Natural killer cell treated with Interleukin-12 subunit alpha and Interleukin-12 subunit beta and Interleukin-15 and Interleukin-18, amount 100 ng/mL, for 72 hours (primary cell): ENCODE data around the gene APBA2. TPM values are rescaled to one million over a fixed set of nuclear protein-coding genes. Genes with fewer than 3 reads are reported as not detected.

ENCODE experiments used
- ATAC-seq, 2 donors: fragments of 150-1000 bp; cut with Tn5 transposase in 1 of 2; sonication (Bioruptor Pico), chemical (Tn5 transposase) in 1 of 2; 2 replicates each; pipeline ENCODE4 v1.10.0; 2021
- DNase-seq: peaks from one replicate; pipeline ENCODE4 v3.0.0; 2022; ENCODE audit warnings: low spot score
- H3K27ac Mint-ChIP-seq, 2 donors: 1 replicate in 1 of 2; 2 replicates in 1 of 2; pipeline ENCODE4 v1.8.0; 2022; ENCODE audit warnings: mixed read lengths in 2 of 2, mild to moderate bottlenecking in 1 of 2, moderate library complexity in 1 of 2
- H3K27me3 Mint-ChIP-seq, 2 donors: 1 replicate in 1 of 2; 2 replicates in 1 of 2; pipeline ENCODE4 v1.8.0; 2022; ENCODE audit warnings: mixed read lengths in 2 of 2
- H3K36me3 Mint-ChIP-seq: one replicate; pipeline ENCODE4 v1.8.0; 2022; ENCODE audit warnings: mixed read lengths
- H3K4me1 Mint-ChIP-seq, 2 donors: 1 replicate in 1 of 2; 2 replicates in 1 of 2; pipeline ENCODE4 v1.8.0; 2022; ENCODE audit warnings: low read depth in 2 of 2, mixed read lengths in 2 of 2, mild to moderate bottlenecking in 1 of 2
- H3K4me3 Mint-ChIP-seq: one replicate; pipeline ENCODE4 v1.8.0; 2022; ENCODE audit warnings: mixed read lengths
- H3K9me3 Mint-ChIP-seq: 2 replicates; pipeline ENCODE4 v1.8.0; 2022; ENCODE audit warnings: mixed read lengths
- total RNA-seq, 2 donors: library from RNA; stranded (reverse); gene quantifications; one replicate each; pipeline ENCODE4 v1.2.3, GENCODE V29; 2022

Gene APBA2
- total RNA-seq, 2 donors from 2014 or later: 6.0 to 19.4 TPM

DNA sequence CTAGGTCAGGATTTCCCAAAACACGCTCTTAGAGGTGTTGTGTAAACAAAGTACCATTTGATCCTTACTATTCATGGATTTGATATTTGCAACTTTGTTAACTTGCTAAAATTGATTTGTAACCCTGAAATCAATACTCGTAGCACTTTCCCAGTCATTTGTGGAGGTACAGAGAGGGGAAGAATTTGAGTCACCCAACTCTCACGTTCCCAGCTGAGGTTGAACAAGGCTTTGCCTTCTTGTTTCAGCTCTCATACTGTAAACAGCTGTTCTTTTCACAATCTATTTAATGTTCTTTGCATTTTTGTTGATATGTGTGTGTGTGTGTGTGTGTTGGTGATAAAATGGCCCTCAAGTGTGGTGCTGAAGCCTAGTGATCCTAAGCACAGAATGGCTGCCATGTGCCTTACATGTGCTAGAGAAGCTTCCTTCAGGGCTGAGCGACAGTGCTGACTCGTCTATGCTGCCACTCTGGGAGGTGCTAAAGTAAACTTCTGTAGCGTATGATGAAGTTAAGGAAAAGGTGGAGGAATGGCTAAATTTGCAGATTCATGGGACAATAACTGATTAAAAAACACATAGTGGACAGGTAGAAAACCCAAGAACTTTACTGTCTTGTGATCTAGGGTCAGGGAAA, 173.2 kb downstream of the APBA2 start:
- H3K27me3 Mint-ChIP-seq: no peaks in the 10 kb centered on the region
- no peak overlapping the region for H3K4me3 Mint-ChIP-seq
- H3K4me1 Mint-ChIP-seq: peaks cover 40 to 44% of the 10 kb centered on the region in 2 donors
- no peak overlapping the region for H3K27ac Mint-ChIP-seq
- DNase-seq (no peak), ATAC-seq (peak in 1 of 2 donors; percentile 46)
- H3K9me3 Mint-ChIP-seq: no peaks in the 10 kb centered on the region
- no peaks in the 10 kb centered on the region for H3K36me3 Mint-ChIP-seq

DNA sequence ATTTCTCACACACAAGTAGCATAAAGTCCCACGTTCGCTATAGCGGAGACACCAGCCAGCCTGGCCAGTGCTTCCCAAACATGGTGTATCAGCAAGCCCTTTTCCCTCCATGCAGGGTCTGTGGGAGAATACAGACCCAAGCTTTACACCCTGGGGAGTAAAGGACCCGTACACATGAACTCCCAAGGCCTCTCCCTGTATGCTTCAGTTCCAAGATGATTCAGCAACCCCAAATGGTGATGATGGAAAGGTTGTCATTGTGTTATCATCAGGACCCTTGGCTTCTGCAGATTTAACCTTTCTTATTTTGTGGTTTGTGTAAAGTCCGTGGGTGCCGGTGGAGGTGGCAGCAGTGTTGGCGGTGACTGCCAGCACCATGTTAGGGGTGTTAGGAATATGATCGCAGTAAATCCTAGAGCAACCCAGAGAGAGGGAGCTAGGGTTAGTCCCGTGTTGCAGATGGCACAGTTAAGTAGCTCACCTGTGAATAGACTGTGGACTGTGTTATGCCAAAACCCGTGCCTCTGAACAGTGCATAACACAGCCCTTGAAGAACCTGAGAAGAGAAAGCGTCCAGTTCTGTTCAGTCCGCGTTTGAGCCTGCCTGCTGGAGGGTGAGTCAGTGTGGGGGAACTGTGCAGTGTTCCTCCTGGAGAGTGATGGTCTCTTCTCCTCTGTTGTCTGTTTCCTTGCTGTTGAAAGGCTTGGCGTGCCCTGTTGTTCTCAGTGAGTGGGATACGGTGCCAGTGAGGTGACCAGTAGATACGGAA, 174.3 kb downstream of the APBA2 start:
- H3K4me3 Mint-ChIP-seq: no peak overlapping the region
- no peaks in the 10 kb centered on the region for H3K36me3 Mint-ChIP-seq
- peaks cover 43 to 55% of the 10 kb centered on the region in 2 donors for H3K4me1 Mint-ChIP-seq
- peak overlapping the region in 1 of 2 donors; percentile 80 for H3K27ac Mint-ChIP-seq
- no peaks in the 10 kb centered on the region for H3K27me3 Mint-ChIP-seq
- ATAC-seq: no peak
- H3K9me3 Mint-ChIP-seq: no peaks in the 10 kb centered on the region
- no peak for DNase-seq

DNA sequence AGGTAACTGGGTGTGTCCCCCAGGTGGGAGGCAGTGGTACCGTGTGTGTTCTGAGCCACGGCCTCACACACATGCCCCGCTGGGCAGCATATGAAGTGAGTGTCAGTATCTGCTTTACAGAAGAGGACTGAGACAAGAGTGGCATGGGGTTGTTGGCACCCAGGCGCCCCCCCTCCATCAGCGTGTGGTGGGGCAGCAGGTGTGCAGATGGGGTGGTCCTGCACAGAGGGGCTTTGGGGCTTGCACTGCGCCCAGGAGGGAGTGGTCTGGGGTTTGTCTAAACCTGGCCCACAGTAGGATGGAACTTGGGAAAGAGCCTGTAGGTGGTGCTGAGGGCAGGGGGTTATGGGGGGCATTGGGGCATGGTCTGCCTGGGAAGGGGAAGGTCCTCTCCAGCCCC, 176.0 kb downstream of the APBA2 start:
- no peak overlapping the region for H3K27ac Mint-ChIP-seq
- no peaks in the 10 kb centered on the region for H3K27me3 Mint-ChIP-seq
- ATAC-seq (no peak), DNase-seq (no peak)
- H3K4me1 Mint-ChIP-seq: peaks cover 50 to 61% of the 10 kb centered on the region in 2 donors
- H3K4me3 Mint-ChIP-seq: no peak overlapping the region
- H3K36me3 Mint-ChIP-seq: no peaks in the 10 kb centered on the region
- no peaks in the 10 kb centered on the region for H3K9me3 Mint-ChIP-seq

DNA sequence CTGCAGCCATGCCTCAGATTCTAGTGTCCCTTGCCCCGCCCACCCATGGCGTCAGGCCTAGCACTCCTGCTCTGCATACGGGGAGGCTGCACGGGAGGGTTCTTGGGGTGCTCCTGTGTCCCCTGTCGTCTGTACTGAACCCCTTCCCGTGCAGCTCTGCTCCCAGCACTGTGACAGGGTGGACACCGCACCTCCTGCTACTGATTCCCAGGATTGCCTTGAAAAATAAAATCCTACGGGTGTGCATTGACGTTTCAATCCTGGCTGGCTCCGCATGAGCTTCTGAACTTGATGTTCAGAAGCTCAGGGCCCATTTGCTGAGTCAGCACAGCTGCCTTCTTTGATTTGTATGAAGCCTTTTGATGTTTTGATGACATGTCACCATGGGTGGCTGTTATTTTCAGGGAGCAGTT, 176.4 kb downstream of the APBA2 start:
- Mint-ChIP-seq H3K27me3 (no peaks in the 10 kb centered on the region), H3K27ac (no peak overlapping the region), H3K36me3 (no peaks in the 10 kb centered on the region), H3K9me3 (no peaks in the 10 kb centered on the region), H3K4me1 (peaks cover 54 to 63% of the 10 kb centered on the region in 2 donors), H3K4me3 (no peak overlapping the region)
- DNase-seq (no peak), ATAC-seq (no peak)

DNA sequence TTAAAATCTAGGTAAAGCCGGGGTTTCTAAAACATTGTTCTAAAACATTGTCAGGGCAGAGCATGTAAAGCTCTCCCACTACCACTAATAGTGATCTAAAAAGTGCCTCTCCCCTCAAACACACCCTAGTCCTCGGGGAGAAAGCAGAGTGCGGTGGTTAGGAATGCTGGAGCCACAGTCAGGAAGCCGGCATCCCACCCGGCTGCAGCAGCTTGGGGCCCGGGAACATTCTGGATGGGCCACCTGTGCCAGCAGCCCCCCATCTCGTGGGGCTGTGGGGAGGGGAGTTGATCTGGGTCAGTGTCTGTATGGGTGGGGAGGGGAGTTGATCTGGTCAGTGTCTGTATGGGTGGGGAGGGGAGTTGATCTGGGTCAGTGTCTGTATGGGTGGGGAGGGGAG, 176.9 kb downstream of the APBA2 start:
- Mint-ChIP-seq H3K4me1 (peaks cover 52 to 62% of the 10 kb centered on the region in 2 donors), H3K27ac (no peak overlapping the region), H3K27me3 (no peaks in the 10 kb centered on the region), H3K4me3 (no peak overlapping the region), H3K36me3 (no peaks in the 10 kb centered on the region), H3K9me3 (no peaks in the 10 kb centered on the region)
- DNase-seq (no peak), ATAC-seq (no peak)

DNA sequence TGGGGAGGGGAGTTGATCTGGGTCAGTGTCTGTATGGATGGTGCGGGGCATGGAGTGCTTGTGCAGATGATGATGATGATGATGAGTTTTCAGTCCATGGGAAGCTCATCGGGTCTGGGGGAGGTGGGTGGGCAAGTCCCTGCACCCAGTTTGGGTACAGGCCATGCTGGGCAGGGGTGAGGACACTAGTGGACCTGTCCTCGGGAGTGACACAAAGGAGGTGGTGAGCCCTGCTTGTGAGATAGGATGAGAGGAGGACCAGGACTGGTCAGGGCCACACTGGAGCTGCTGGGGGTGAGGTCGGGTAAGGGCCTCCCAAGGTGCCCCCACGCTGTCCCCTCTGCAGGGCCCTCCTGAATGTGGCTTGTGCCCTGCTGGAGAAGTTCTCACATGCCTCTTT, 177.9 kb downstream of the APBA2 start:
- H3K27ac Mint-ChIP-seq: peak overlapping the region in 1 of 2 donors; percentile 86
- no peaks in the 10 kb centered on the region for H3K27me3 Mint-ChIP-seq
- no peaks in the 10 kb centered on the region for H3K36me3 Mint-ChIP-seq
- H3K4me1 Mint-ChIP-seq: peaks cover 43 to 59% of the 10 kb centered on the region in 2 donors
- DNase-seq (no peak), ATAC-seq (no peak)
- H3K4me3 Mint-ChIP-seq: no peak overlapping the region
- no peaks in the 10 kb centered on the region for H3K9me3 Mint-ChIP-seq

DNA sequence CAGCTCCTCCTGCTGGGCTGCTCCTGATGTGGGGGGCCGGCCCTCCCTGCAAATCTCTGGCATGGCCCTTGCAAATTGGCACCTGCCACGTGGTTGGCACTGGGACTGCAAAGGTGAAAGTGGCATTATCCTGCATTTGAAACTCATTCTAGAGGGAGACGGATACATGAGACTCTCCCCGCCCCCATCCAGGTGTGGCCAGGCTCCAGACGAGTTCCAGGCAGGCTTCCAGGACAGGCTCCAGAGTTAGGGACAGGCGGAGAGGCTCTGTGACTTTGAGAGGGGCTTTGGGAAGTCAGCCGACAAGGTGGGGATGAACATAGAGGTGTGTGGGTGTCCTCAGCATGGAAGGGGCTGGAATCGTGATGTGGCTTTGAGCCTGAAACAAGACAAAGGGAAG, 178.5 kb downstream of the APBA2 start:
- Mint-ChIP-seq H3K9me3 (peaks cover 4% of the 10 kb centered on the region), H3K4me1 (peaks cover 38 to 58% of the 10 kb centered on the region in 2 donors), H3K27me3 (no peaks in the 10 kb centered on the region), H3K36me3 (no peaks in the 10 kb centered on the region), H3K4me3 (no peak overlapping the region), H3K27ac (peak overlapping the region in 1 of 2 donors; percentile 86)
- no peak for ATAC-seq
- no peak for DNase-seq

DNA sequence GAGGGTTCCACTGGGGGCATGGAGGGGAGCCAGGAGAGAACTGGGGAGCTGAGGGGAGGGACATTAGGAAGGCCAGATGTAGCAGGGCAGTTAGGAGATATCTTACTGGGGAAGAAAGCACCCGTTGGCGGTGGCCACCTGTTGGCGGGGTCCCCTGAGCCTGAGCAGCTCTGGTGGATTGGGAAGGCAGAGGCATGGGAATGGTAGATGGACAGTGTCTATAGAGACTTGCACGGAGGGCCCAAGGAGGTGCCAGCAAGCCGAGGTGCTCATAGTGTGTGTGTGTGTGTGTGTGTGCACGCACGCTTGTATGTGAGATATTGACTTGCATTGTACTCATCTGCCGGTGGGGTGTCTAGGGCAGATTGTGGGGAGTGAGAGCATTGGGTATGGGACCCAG, 179.0 kb downstream of the APBA2 start:
- peak overlapping the region; percentile 26 to 86 for H3K27ac Mint-ChIP-seq
- DNase-seq (no peak), ATAC-seq (no peak)
- peaks cover 37 to 58% of the 10 kb centered on the region in 2 donors for H3K4me1 Mint-ChIP-seq
- no peaks in the 10 kb centered on the region for H3K27me3 Mint-ChIP-seq
- H3K9me3 Mint-ChIP-seq: peaks cover 4% of the 10 kb centered on the region
- no peaks in the 10 kb centered on the region for H3K36me3 Mint-ChIP-seq
- H3K4me3 Mint-ChIP-seq: no peak overlapping the region

DNA sequence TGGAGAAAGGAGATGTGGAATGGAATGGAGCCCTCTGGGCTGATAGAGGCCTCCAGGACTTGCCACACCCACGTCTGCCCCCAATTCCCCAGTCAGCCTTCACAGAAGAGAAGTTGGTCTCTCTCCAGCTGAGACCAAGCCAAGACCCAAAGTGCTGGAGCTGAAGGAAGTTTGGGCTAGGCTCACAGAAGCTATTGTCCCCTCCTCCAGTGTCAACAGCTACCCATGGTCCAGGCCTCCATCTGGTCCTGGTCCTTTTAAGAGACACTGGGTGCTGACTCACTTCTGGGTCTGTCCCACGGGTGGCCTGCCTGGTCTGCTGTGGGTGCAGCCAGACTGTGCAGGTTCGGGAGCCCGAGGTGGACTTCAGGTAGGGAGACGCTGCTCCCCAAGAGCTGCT, 179.8 kb downstream of the APBA2 start:
- ATAC-seq: no peak
- peaks cover 29 to 51% of the 10 kb centered on the region in 2 donors for H3K4me1 Mint-ChIP-seq
- peaks cover 4% of the 10 kb centered on the region for H3K9me3 Mint-ChIP-seq
- no peaks in the 10 kb centered on the region for H3K36me3 Mint-ChIP-seq
- H3K4me3 Mint-ChIP-seq: peak overlapping the region; percentile 17
- H3K27me3 Mint-ChIP-seq: no peaks in the 10 kb centered on the region
- peak overlapping the region; percentile 68 to 86 for H3K27ac Mint-ChIP-seq
- no peak for DNase-seq

DNA sequence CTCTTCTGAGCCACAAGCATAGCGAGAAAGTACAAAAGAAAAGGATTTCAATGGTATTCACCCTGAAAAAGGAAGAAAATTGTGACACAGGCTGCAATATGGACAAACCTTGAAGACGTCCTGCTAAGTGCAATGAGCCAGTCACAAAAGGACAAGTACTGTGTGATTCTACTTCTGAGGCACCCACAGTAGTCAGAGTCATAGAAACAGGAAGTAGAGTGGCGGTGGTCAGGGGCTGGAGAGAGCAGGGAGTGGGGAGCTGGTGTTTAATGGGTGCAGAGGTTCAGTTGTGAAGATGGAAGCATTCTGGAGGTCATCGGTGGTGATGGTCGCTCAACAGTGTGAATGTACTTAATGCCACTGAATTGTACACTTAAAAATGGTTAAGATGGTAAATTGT, 180.5 kb downstream of the APBA2 start:
- H3K4me3 Mint-ChIP-seq: peak overlapping the region; percentile 56
- DNase-seq (no peak), ATAC-seq (peak; percentile 67 to 74)
- H3K9me3 Mint-ChIP-seq: peaks cover 4% of the 10 kb centered on the region
- peak overlapping the region; percentile 68 to 86 for H3K27ac Mint-ChIP-seq
- no peaks in the 10 kb centered on the region for H3K36me3 Mint-ChIP-seq
- peaks cover 28 to 50% of the 10 kb centered on the region in 2 donors for H3K4me1 Mint-ChIP-seq
- H3K27me3 Mint-ChIP-seq: no peaks in the 10 kb centered on the region

DNA sequence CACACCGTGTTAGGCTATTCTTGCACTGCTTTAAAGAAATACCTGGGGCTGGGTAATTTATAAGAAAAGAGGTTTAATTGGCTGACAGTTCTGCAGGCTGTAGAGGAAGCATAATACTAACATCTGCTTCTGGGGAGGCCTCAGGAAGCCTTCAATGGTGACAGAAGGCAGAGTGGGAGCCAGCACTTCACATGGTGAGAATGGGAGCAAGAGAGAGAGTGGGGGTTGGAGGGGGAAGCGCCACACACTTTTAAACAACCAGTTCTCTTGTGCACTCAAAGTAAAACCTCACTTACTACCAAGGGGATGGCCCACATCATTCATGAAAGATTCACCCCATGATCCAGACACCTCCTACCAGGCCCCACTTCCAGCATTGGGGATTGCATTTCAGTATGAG, 181.1 kb downstream of the APBA2 start:
- H3K36me3 Mint-ChIP-seq: no peaks in the 10 kb centered on the region
- no peak overlapping the region for H3K4me3 Mint-ChIP-seq
- ATAC-seq (peak in 1 of 2 donors; percentile 65), DNase-seq (no peak)
- peaks cover 24 to 45% of the 10 kb centered on the region in 2 donors for H3K4me1 Mint-ChIP-seq
- H3K9me3 Mint-ChIP-seq: peaks cover 4% of the 10 kb centered on the region
- H3K27ac Mint-ChIP-seq: peak overlapping the region; percentile 68 to 86
- H3K27me3 Mint-ChIP-seq: no peaks in the 10 kb centered on the region

DNA sequence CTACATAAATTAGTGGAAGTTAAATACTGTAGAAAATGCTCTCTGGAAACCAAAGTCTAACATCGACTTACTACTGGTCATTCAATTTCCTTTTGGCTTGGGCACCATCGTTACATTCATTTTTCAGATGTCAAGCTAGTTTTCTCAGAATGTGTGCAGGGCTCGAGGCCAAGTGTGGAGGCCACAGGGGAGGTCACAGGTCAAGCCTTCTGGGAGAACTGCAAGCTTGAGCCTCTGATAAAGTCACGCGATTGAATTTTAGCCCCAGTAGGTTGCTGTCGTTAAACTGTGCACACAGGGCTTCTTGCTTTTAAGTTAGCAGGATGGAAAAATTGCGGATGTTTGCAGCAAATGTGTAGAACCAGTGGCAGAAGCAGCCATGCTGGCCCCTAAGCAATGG, 182.2 kb downstream of the APBA2 start:
- Mint-ChIP-seq H3K4me3 (no peak overlapping the region), H3K36me3 (no peaks in the 10 kb centered on the region), H3K27ac (peak overlapping the region in 1 of 2 donors; percentile 86), H3K27me3 (no peaks in the 10 kb centered on the region), H3K9me3 (peaks cover 4% of the 10 kb centered on the region), H3K4me1 (peaks cover 24 to 42% of the 10 kb centered on the region in 2 donors)
- DNase-seq: no peak
- ATAC-seq: no peak

DNA sequence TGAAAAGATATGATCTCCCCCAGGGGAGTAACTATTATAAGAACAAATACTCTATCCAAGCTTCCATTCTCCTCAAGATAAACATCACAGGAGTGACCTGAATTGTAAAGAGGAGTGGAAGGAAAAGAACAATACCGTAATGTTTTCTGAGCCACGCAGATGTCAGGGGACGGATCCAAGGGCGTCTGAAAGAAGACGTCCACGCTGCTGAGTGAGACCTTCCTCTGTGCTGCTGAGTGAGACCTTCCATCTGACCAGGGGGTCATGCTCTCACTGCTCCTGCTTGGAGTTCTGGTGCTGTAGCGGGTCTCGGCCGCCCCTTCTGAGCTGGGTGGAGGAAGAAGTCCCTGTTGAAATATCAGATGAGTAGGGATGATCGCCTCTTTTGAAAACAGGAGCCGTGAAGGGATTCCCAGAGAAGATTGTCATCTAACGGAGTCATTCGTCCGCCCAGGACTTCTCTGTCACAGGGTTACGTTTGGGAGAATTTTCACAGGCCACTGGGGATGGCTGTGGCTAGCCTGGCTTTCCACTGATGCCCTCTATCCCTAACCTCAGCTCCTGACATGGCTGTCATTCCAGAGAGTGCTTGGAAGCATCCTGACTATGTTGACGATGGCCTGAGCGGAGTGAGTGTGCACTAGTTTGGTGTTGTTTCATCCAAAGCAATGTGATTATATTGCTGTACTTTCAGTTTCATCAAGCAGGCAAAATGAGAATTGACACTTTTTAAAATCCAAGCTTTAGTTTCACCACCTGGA, 184.9 kb downstream of the APBA2 start:
- Mint-ChIP-seq H3K9me3 (peaks cover 4% of the 10 kb centered on the region), H3K36me3 (no peaks in the 10 kb centered on the region), H3K27ac (peak overlapping the region in 1 of 2 donors; percentile 31), H3K4me1 (peaks cover 15 to 31% of the 10 kb centered on the region in 2 donors), H3K27me3 (no peaks in the 10 kb centered on the region), H3K4me3 (no peak overlapping the region)
- DNase-seq: no peak
- no peak for ATAC-seq
